Frontal cortex (tissue), 4 donors: ENCODE measurements around the gene MUC5AC. TPM values are rescaled to one million over a fixed set of nuclear protein-coding genes. Genes with fewer than 3 reads are reported as not detected.
"Not testable (repeated sequence)": the region's sequence is repeated elsewhere in the genome, so short reads cannot be mapped to it uniquely, and the experiment has no call there.

Experiments used
- DNase-seq, 2 donors: peaks; one replicate each; pipeline ENCODE4 v3.0.0; 2012; ENCODE audit warnings: low spot score in 2 of 2
- FAIRE-seq: peaks from 2 replicates; lab custom pipeline; 2012; peaks lifted over from hg19 to GRCh38; lab: Jason Lieb, UNC
- total RNA-seq: library from RNA; depleted of rRNA; stranded (reverse); fragments of >200 nt; gene quantifications from one replicate; pipeline ENCODE4 v1.2.3, GENCODE V29; 2014
- donor health status: control.
- donor health status: control.
- donor health status: control.

Gene MUC5AC
- total RNA-seq, 1 donor from 2014 or later: not detected

GRCh38 chr11:1238767-1239595 lies 81.2 kb downstream of the MUC5AC start:
- DNase-seq (no peak), FAIRE-seq (no peak)

- FAIRE-seq: no peak
- DNase-seq: no peak
Observed at GRCh38 chr11:1239596-1240205, 81.9 kb downstream of the MUC5AC start.

GRCh38 chr11:1240771-1241170 lies 83.0 kb downstream of the MUC5AC start:
- no peak for DNase-seq
- no peak for FAIRE-seq

GRCh38 chr11:1241706-1242105 lies 84.0 kb downstream of the MUC5AC start:
- FAIRE-seq: no peak
- no peak for DNase-seq

GRCh38 chr11:1242289-1242688 lies 84.5 kb downstream of the MUC5AC start:
- DNase-seq (no peak), FAIRE-seq (no peak)

GRCh38 chr11:1242751-1243150 lies 85.0 kb downstream of the MUC5AC start:
- FAIRE-seq, DNase-seq: not testable (repeated sequence)

GRCh38 chr11:1243521-1243920 lies 85.8 kb downstream of the MUC5AC start:
- FAIRE-seq, DNase-seq: not testable (repeated sequence)

- FAIRE-seq, DNase-seq: not testable (repeated sequence)
Observed at GRCh38 chr11:1244557-1244956, 86.8 kb downstream of the MUC5AC start.

GRCh38 chr11:1245717-1246116 lies 88.0 kb downstream of the MUC5AC start:
- DNase-seq, FAIRE-seq: not testable (repeated sequence)

- not testable (repeated sequence) for FAIRE-seq
Observed at GRCh38 chr11:1246301-1246700, 88.5 kb downstream of the MUC5AC start.

GRCh38 chr11:1247026-1247425 lies 89.3 kb downstream of the MUC5AC start:
- not testable (repeated sequence) for FAIRE-seq, DNase-seq

More at GRCh38 chr11:1246301-1246700, 88.5 kb downstream of the MUC5AC start:
- not testable (repeated sequence) for DNase-seq

- FAIRE-seq, DNase-seq: not testable (repeated sequence)
Observed at GRCh38 chr11:1248951-1249350, 91.2 kb downstream of the MUC5AC start.

GRCh38 chr11:1250411-1250810 lies 92.7 kb downstream of the MUC5AC start:
- DNase-seq, FAIRE-seq: not testable (repeated sequence)

Other genes with a start within 250 kb of the MUC5AC start
- 17.5 TPM for gene CHID1, start 247.1 kb upstream of the MUC5AC start, total RNA-seq
- gene AP2A2, start 232.1 kb upstream of the MUC5AC start, total RNA-seq: 34.6 TPM
- not detected for gene MUC6, start 121.2 kb upstream of the MUC5AC start, total RNA-seq
- not detected for gene MUC2, start 83.1 kb upstream of the MUC5AC start, total RNA-seq
- gene MUC5B, start 65.1 kb downstream of the MUC5AC start, total RNA-seq: not detected
- gene TOLLIP, start 151.7 kb downstream of the MUC5AC start, total RNA-seq: 18.8 TPM
- 35.9 TPM for gene BRSK2, start 232.0 kb downstream of the MUC5AC start, total RNA-seq